Esophagus squamous epithelium (tissue), 4 donors: ENCODE data around the gene PLOD3.

ENCODE experiments used
- POLR2A ChIP-seq, 4 donors: fragments of 450-650 bp; IDR thresholded peaks; one replicate each; pipeline ENCODE4 v1.6.1; 2017; ENCODE audit warnings: antibody characterized with exemption in 4 of 4, mild to moderate bottlenecking in 4 of 4, moderate library complexity in 3 of 4
- TF ChIP-seq, protein P1 (sequence below), 6 experiments: fragments of 450-650 bp in 4 of 6; fragments of 200-600 bp in 2 of 6; sonication (generic) in 2 of 6; IDR thresholded peaks; one replicate each; pipeline ENCODE4 v1.5.1; 2016 to 2019; ENCODE audit warnings: antibody characterized with exemption in 6 of 6, mild to moderate bottlenecking in 4 of 6, moderate library complexity in 4 of 6

DNA sequence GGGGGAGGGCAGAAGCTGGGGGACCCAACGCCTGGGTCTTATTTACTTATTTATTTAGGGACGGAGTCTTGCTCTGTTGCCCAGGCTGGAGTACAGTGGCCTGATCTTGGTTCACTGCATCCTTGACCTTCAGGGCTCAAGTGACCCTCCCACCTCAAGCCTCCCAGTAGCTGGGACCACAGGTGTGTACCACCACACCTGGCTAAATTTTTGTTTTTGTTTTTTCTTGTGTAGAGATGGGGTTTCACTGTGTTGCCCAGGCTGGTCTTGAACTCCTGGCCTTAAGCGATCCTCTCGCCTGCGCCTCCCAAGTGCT lies 14.8 kb downstream of the PLOD3 start:
- TF ChIP-seq, protein P1, sequence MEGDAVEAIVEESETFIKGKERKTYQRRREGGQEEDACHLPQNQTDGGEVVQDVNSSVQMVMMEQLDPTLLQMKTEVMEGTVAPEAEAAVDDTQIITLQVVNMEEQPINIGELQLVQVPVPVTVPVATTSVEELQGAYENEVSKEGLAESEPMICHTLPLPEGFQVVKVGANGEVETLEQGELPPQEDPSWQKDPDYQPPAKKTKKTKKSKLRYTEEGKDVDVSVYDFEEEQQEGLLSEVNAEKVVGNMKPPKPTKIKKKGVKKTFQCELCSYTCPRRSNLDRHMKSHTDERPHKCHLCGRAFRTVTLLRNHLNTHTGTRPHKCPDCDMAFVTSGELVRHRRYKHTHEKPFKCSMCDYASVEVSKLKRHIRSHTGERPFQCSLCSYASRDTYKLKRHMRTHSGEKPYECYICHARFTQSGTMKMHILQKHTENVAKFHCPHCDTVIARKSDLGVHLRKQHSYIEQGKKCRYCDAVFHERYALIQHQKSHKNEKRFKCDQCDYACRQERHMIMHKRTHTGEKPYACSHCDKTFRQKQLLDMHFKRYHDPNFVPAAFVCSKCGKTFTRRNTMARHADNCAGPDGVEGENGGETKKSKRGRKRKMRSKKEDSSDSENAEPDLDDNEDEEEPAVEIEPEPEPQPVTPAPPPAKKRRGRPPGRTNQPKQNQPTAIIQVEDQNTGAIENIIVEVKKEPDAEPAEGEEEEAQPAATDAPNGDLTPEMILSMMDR (IDR thresholded peaks at IDR 0.05) = no peak
- TF ChIP-seq POLR2A (IDR thresholded peaks at IDR 0.05) = no peak
